ENCODE measurements around the gene NFATC2.

DNA sequence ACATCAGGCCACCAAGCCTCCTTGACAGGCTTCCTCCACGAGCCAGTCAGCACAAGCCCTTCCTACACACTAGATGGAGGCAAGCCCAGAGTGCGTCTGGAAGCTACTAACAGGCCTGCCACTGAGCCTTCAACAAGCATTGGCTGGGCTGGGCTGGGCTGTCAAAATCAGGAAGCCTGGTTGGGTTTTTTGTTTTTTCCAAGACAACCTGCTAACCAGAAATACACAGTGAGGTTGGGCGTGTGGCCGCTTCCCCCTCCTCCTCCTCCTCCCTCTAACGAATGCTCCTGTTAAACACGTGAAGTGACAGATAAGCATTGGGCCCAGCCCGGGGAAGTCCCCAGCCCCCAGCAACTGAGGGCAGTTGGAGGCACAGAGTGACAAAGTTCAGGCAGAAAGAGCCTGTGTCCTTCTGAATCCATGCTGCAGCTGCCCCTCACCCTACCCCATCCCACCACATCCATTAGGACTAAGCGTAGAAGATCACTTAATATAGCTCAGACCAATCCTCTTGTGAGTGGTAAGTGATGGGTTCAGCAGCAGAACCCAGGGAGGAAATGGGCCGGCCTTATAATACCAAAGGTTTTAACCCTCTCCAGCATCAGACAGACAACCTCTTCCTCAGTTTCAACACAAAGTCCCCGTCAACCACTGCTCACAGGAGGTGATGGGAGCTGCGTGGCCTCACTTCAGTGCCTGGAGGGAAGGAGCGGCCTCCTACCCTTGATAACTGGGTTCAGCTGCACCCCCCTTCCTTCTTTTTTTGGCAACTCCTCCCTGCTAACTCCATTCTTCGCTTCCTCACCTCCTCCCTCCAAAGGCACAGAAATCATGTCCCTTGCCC, 1.1 kb downstream of the NFATC2 start:
- TF ChIP-seq, protein P1, sequence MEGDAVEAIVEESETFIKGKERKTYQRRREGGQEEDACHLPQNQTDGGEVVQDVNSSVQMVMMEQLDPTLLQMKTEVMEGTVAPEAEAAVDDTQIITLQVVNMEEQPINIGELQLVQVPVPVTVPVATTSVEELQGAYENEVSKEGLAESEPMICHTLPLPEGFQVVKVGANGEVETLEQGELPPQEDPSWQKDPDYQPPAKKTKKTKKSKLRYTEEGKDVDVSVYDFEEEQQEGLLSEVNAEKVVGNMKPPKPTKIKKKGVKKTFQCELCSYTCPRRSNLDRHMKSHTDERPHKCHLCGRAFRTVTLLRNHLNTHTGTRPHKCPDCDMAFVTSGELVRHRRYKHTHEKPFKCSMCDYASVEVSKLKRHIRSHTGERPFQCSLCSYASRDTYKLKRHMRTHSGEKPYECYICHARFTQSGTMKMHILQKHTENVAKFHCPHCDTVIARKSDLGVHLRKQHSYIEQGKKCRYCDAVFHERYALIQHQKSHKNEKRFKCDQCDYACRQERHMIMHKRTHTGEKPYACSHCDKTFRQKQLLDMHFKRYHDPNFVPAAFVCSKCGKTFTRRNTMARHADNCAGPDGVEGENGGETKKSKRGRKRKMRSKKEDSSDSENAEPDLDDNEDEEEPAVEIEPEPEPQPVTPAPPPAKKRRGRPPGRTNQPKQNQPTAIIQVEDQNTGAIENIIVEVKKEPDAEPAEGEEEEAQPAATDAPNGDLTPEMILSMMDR (conservative IDR thresholded peaks at IDR 0.05; ENCODE audit: low read depth in 2 of 2) = no peak
- no peak for TF ChIP-seq EZH2 (IDR thresholded peaks at IDR 0.05; ENCODE audit: low read depth, unreplicated experiment)
